GM12864 (cell line): ENCODE measurements around the gene CFAP54.

Experiments
- DNase-seq: peaks from one replicate; pipeline ENCODE4 v3.0.0-alpha.2; 2011; ENCODE audit warnings: low read depth
- H3K4me3 ChIP-seq: 2 replicates; pipeline ENCODE4 v1.5.1; 2011; ENCODE audit warnings: mild to moderate bottlenecking, low read depth, low read length, control low read depth
- CTCF ChIP-seq: IDR thresholded peaks from 2 replicates; pipeline ENCODE4 v1.5.1; 2011; ENCODE audit warnings: low read depth, mild to moderate bottlenecking, moderate library complexity, low read length, control low read depth, inconsistent platforms; ENCODE audit errors: missing control alignments

The CFAP54 gene

GRCh38 chr12:96811083-96811482 is 321.7 kb downstream of the CFAP54 start:
- no peak for TF ChIP-seq CTCF
- no peak for DNase-seq
- H3K4me3 ChIP-seq, result no peak overlapping the region

- no peak for DNase-seq
- H3K4me3 ChIP-seq, result no peak overlapping the region
- no peak for TF ChIP-seq CTCF
Measured at GRCh38 chr12:96812153-96812552, 322.8 kb downstream of the CFAP54 start.

GRCh38 chr12:96814200-96814599 is 324.8 kb downstream of the CFAP54 start:
- no peak overlapping the region for H3K4me3 ChIP-seq
- DNase-seq, result no peak
- no peak for TF ChIP-seq CTCF

GRCh38 chr12:96821592-96821991 is 332.2 kb downstream of the CFAP54 start:
- DNase-seq, result no peak
- H3K4me3 ChIP-seq, result no peak overlapping the region
- TF ChIP-seq CTCF, result no peak

GRCh38 chr12:96822641-96823040 is 333.3 kb downstream of the CFAP54 start:
- DNase-seq, result no peak
- TF ChIP-seq CTCF, result no peak
- no peak overlapping the region for H3K4me3 ChIP-seq

- no peak for DNase-seq
- no peak for TF ChIP-seq CTCF
- no peak overlapping the region for H3K4me3 ChIP-seq
Measured at GRCh38 chr12:96824074-96824837, 334.9 kb downstream of the CFAP54 start.

- no peak for TF ChIP-seq CTCF
- DNase-seq, result no peak
- no peak overlapping the region for H3K4me3 ChIP-seq
Measured at GRCh38 chr12:96824838-96825236, 335.5 kb downstream of the CFAP54 start.
